GM10266 (cell line): ENCODE measurements around the gene KCTD3.

Source experiments
- DNase-seq: peaks from one replicate; pipeline ENCODE4 v3.0.0; 2012; ENCODE audit errors: extremely low spot score
- TF ChIP-seq, protein P1 (sequence below): IDR thresholded peaks from 2 replicates; pipeline ENCODE4 v1.5.1; 2012; ENCODE audit warnings: mild to moderate bottlenecking, low read depth; ENCODE audit not compliant: control insufficient read depth, insufficient read depth; ENCODE audit errors: missing control alignments

The KCTD3 gene

DNA sequence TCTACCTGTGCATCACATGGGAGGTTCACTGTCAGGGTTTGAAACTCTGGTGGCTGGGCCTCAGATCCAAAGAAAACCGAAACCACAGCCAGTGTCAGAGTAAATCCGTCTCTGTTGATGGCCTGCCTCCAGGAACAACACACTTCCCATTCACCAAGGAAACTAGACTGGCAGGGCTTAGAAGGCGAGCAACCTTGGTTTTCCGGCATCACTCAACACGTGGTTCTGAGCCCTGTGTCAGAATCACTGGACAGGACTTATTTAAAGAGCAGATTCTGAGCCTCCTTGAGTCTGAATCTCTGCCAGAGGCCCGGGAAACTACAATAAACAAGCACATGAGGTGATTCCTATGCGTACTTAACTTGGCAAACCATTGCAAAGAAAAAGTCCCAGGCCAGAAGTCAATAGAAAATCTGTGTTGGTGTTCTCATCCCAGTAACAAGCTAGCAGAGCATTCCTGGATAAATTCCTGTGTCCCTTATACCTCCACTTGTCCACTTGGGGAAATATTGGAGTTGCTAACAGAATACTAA is 70.0 kb downstream of the KCTD3 start:
- TF ChIP-seq, protein P1, sequence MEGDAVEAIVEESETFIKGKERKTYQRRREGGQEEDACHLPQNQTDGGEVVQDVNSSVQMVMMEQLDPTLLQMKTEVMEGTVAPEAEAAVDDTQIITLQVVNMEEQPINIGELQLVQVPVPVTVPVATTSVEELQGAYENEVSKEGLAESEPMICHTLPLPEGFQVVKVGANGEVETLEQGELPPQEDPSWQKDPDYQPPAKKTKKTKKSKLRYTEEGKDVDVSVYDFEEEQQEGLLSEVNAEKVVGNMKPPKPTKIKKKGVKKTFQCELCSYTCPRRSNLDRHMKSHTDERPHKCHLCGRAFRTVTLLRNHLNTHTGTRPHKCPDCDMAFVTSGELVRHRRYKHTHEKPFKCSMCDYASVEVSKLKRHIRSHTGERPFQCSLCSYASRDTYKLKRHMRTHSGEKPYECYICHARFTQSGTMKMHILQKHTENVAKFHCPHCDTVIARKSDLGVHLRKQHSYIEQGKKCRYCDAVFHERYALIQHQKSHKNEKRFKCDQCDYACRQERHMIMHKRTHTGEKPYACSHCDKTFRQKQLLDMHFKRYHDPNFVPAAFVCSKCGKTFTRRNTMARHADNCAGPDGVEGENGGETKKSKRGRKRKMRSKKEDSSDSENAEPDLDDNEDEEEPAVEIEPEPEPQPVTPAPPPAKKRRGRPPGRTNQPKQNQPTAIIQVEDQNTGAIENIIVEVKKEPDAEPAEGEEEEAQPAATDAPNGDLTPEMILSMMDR = no peak
- DNase-seq = no peak

DNA sequence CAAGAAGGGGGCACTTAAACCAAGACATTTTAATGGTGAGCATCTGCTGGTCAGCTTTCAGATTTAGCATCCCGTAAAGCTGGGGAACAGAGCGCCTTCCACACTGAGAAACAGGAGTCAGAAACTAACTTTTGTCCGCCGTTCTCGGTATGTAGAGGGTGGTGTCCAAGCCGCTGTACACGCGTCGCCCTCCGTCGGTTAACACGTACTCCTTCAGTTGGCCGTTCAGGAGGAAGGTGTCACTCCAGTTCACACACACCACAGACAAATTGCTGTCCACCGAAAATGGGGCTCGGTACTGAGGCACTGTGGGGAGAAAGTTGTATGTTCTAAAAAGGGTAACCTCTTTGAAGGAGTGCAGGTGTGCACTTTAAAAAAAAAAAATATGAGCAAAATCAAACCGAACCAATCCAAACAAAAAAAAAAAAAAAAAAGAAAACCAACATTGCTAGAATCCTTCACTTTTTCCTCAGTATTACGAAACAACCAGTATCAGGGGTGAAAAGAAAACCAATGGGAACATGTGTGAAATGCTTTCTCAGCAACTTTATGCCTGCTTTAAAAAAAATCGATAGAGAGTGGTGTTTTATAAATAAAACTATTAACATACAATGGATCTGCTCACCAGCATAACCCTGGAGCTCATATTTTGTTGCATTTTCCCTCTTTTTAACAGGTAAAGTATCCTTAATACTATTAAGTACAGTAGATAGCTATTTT is 73.5 kb downstream of the KCTD3 start:
- DNase-seq = no peak
- TF ChIP-seq, protein P1 = no peak

DNA sequence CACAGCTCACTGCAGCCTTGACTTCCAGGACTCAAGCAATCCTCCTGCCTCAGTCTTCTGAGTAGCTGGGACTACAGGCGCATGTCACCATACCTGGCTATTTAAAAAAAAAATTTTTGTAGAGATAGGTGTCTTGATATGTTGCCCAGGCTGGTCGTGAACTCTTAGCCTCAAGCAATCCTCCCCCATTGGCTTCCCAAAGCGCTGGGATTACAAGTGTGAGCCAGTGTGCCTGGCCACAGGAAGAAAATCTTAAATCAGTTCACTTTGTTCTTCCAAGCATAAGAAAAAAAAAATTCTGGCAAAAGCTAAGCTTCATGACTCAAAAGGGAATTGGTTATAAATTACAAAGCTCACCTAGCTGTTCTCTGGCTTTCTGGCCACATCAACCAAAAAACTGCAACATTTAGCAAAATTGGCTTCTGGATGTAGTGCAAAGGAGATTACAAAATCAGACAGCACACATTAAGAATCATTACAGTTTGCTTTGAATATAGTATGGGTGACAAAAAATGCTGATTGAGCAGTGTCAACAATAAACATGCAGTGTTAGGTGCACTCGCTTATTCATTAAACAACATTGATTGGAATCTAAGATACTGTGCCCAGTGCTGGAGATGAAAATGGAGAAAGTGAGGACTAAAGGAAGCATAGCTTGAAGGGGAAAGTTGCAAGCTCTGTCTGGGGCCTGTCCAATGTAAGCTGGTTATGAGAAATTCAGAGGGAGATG is 76.7 kb downstream of the KCTD3 start:
- DNase-seq = no peak
- TF ChIP-seq, protein P1 = no peak

DNA sequence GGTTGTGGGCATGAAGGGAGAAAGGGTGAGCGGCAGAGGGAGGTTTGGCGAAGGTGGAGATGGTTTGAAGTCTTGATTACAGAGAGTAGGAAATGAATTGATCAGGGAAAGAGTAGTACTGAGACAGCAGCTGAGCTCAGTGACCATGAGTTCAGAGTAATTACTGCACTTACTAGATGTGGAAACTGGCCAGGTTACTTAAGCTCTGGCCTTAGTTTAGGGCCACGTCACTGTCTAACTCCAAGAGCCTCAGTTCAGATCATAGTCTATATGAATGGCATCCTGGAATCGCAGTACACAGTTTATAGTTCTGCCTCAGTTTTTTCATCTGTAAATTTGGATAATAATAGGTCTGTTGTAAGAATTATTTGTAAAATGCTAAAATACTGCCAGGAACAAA is 78.1 kb downstream of the KCTD3 start:
- no peak for DNase-seq
- TF ChIP-seq, protein P1 = no peak

DNA sequence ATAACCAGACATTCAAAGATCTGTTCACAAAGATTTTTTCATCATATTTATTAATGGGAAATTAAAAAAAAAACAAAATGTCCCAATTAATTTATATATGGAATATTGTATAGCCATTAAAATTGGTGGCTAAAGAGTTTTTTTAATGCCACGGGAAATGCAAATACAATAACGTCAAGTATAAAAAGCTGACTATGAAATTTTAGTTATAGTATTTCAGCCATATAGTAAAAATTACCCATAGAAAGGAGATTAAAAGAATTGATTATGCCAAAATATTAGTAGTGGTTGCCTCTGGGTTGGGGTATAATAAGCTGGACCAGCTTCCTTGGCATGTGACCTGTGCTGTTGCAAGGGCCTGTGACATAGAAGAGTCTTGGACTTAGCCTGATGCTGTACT is 78.8 kb downstream of the KCTD3 start:
- no peak for DNase-seq
- TF ChIP-seq, protein P1 = no peak

DNA sequence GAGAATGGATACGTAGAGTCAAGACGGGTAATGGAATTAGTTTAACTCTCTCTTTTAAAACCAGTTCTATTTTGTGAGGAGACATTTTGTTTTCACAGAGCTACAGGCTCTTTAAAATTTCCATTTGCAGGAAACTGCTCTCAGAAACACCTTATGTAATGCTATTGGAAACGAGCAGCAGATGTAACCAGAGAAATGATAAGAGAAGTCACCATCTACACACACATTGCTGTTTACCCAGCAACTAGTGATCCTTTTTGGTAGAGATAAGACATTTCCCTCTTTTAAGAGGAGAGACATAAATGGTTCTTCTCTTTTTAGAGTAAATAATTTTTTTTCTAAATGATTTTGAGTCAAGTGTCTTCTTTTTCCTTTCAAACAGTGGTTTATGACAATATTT is 80.6 kb downstream of the KCTD3 start:
- TF ChIP-seq, protein P1 = no peak
- no peak for DNase-seq

DNA sequence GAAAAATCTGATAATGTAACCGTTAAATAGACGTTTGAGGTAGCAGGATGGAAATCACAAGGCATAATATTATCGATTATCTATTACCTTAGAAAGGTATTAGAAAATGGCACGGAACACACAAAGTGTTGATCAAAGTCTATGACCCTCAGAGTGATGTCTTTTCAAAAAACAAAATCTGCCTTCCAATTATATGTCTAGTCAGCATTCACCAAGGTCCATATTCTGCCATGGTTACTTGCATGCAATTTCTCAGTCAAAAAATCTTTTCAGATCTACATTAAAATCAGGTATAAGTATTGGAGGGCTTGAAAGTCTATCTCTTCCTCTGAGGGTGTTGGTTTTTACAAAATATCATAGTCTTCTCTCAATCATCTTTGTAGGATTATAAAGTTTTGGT is 81.9 kb downstream of the KCTD3 start:
- DNase-seq = no peak
- TF ChIP-seq, protein P1 = no peak
